Thyroid gland (tissue), 4 donors: ENCODE measurements around the gene PCDHGB7. TPM values are rescaled to one million over a fixed set of nuclear protein-coding genes. Genes with fewer than 3 reads are reported as not detected.
"Not testable (repeated sequence)": the region's sequence is repeated elsewhere in the genome, so short reads cannot be mapped to it uniquely, and the experiment has no call there.

Experiments
- DNase-seq, 2 donors: peaks; one replicate each; pipeline ENCODE4 v3.0.0-alpha.2; 2019
- H3K27ac ChIP-seq, 3 donors: fragments of 200-600 bp; sonication (generic); 1 replicate in 2 of 3; 2 replicates in 1 of 3; pipeline ENCODE4 v1.5.1; 2016 to 2019; ENCODE audit warnings: mild to moderate bottlenecking in 1 of 3, moderate library complexity in 1 of 3
- H3K27me3 ChIP-seq: fragments of 200-600 bp; sonication (generic); one replicate; pipeline ENCODE4 v1.5.1; 2019
- H3K36me3 ChIP-seq, 2 donors: fragments of 200-600 bp; sonication (generic); one replicate each; pipeline ENCODE4 v1.5.1; 2016 to 2019
- H3K4me1 ChIP-seq, 2 donors: fragments of 200-600 bp; sonication (generic); one replicate each; pipeline ENCODE4 v1.5.1; 2017 to 2019
- H3K4me3 ChIP-seq, 3 donors: fragments of 200-600 bp; sonication (generic); replicated peaks in 1 of 3; 1 replicate in 2 of 3; 2 replicates in 1 of 3; pipeline ENCODE4 v1.5.1; 2016; ENCODE audit warnings: mild to moderate bottlenecking in 1 of 3
- H3K9me3 ChIP-seq: fragments of 200-600 bp; sonication (generic); one replicate; pipeline ENCODE4 v1.5.1; 2017
- CTCF ChIP-seq, 6 experiments: fragments of 200-600 bp in 3 of 6; fragments of 450-650 bp in 3 of 6; sonication (generic) in 3 of 6; IDR thresholded peaks; one replicate each; pipeline ENCODE4 v1.5.1; 2016 to 2019; ENCODE audit warnings: antibody characterized with exemption in 6 of 6, mild to moderate bottlenecking in 2 of 6, inconsistent platforms in 1 of 6, moderate library complexity in 1 of 6
- POLR2A ChIP-seq, 2 donors: fragments of 450-650 bp; IDR thresholded peaks; one replicate each; pipeline ENCODE4 v1.6.1; 2017; ENCODE audit warnings: antibody characterized with exemption in 2 of 2, mild to moderate bottlenecking in 2 of 2, moderate library complexity in 1 of 2
- WGBS, 2 donors: methylation state at CpG; one replicate each; pipeline ENCODE4 v1.1.5; 2017; 5-methylcytosine and 5-hydroxymethylcytosine counted together
- intact Hi-C: fragments of 100-400 bp; cut with DNase I; formaldehyde crosslinking; loops from one replicate; pipeline ENCODE4 v1.15.1; 2023
- total RNA-seq, 4 donors: library from RNA; depleted of rRNA; stranded (reverse); fragments of >200 nt; gene quantifications; one replicate each; pipeline ENCODE4 v1.2.3, GENCODE V29; 2016

The PCDHGB7 gene
- total RNA-seq, 4 donors from 2014 or later, result 9.5 to 19.7 (median 11.3) TPM

- Histone ChIP-seq H3K4me3 (no peak overlapping the region), H3K27me3 (no peaks in the 10 kb centered on the region), H3K4me1 (no peaks in the 10 kb centered on the region), H3K9me3 (no peaks in the 10 kb centered on the region), H3K27ac (no peak overlapping the region), H3K36me3 (no peaks in the 10 kb centered on the region)
- WGBS, 2 donors, result 39 to 40% methylated on average over 19 of the region's 21 CpGs
- TF ChIP-seq CTCF (IDR thresholded peaks at IDR 0.05), result no peak
- TF ChIP-seq POLR2A (IDR thresholded peaks at IDR 0.05), result no peak
- intact Hi-C loops, result no loop called here
- DNase-seq, result no peak
Observed at GRCh38 chr5:141393267-141393666, 24.2 kb upstream of the PCDHGB7 start.

GRCh38 chr5:141394401-141395187 lies 22.9 kb upstream of the PCDHGB7 start:
- intact Hi-C loops, H3K27ac ChIP-seq, DNase-seq, H3K9me3 ChIP-seq, H3K4me1 ChIP-seq, H3K36me3 ChIP-seq, H3K4me3 ChIP-seq, H3K27me3 ChIP-seq: not testable (repeated sequence)
- WGBS, 2 donors, result 27 to 37% methylated on average over 21 to 35 of the region's 53 CpGs

- peak; percentile 57 to 65 for DNase-seq
- H3K4me1 ChIP-seq, H3K27me3 ChIP-seq, intact Hi-C loops, H3K36me3 ChIP-seq, H3K9me3 ChIP-seq, H3K27ac ChIP-seq: not testable (repeated sequence)
- H3K4me3 ChIP-seq, result peak within 1 kb of the TSS in 1 of 3 donors; percentile 13
- TF ChIP-seq CTCF (IDR thresholded peaks at IDR 0.05), result peak in 5 of 6 experiments; percentile 18 to 66 (median 61)
- WGBS, 2 donors, result 8 to 11% methylated on average over 21 of the region's 43 CpGs
Observed at GRCh38 chr5:141397756-141398551, 19.5 kb upstream of the PCDHGB7 start, which contains the start of gene PCDHGB5. PCDHGB5 (plus strand) TSS chr5:141397947; CDS start chr5:141398128, 181 bp downstream.

- DNase-seq, result no peak
- Histone ChIP-seq H3K36me3 (no peaks in the 10 kb centered on the region), H3K4me3 (no peak overlapping the region), H3K27me3 (no peaks in the 10 kb centered on the region), H3K9me3 (no peaks in the 10 kb centered on the region), H3K4me1 (peaks cover 4 to 7% of the 10 kb centered on the region in 2 donors), H3K27ac (no peak overlapping the region)
- intact Hi-C loops, result no loop called here
- 18 to 22% methylated on average over 15 of the region's 15 CpGs for WGBS, 2 donors
- TF ChIP-seq POLR2A (IDR thresholded peaks at IDR 0.05) (no peak), CTCF (IDR thresholded peaks at IDR 0.05) (no peak)
Observed at GRCh38 chr5:141398608-141399007, 18.9 kb upstream of the PCDHGB7 start.

GRCh38 chr5:141399555-141400258 lies 17.8 kb upstream of the PCDHGB7 start:
- intact Hi-C loops, result no loop called here
- WGBS, 2 donors, result 16 to 34% methylated on average over 10 to 20 of the region's 61 CpGs
- DNase-seq, result no peak

More at GRCh38 chr5:141399555-141400258, 17.8 kb upstream of the PCDHGB7 start:
- Histone ChIP-seq H3K9me3 (no peaks in the 10 kb centered on the region), H3K4me3 (no peak overlapping the region), H3K27me3 (no peaks in the 10 kb centered on the region), H3K36me3 (no peaks in the 10 kb centered on the region), H3K27ac (no peak overlapping the region), H3K4me1 (peaks cover 4 to 7% of the 10 kb centered on the region in 2 donors)
- TF ChIP-seq POLR2A (IDR thresholded peaks at IDR 0.05) (no peak), CTCF (IDR thresholded peaks at IDR 0.05) (no peak)
